OCI-LY3 (cell line): ENCODE measurements around the gene ARHGAP42.

ENCODE experiments used
- EZH2phosphoT487 ChIP-seq: fragments of 200-600 bp; shearing (Covaris generic); IDR thresholded peaks from 2 replicates; pipeline ENCODE4 v1.6.1; 2018; ENCODE audit warnings: antibody characterized with exemption, mixed run types, low read depth
- TF ChIP-seq, protein P1 (sequence below): fragments of 200-600, 300-600 bp; sonication (generic); IDR thresholded peaks from 2 replicates; pipeline ENCODE4 v1.5.1; 2014; ENCODE audit warnings: antibody characterized with exemption, low read length, low read depth

DNA sequence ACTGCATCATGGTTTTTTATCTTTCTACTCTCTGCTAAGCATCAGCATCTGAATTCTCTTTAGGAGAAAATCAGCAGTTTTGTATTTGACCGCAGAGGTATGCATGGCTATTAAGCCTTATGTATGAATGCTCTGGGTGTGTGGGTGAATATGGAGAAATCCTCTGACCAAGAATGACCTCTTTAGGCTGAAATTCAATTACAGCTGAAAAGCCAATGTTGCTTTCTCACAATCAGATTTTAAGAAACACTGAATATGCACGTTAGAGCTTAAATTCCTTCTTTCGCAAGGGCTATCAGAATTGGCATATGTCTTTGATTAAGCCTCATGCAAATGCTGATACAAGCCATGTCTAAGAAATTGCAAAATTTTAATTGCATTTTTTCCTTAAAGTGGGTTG, 43.2 kb downstream of the ARHGAP42 start:
- TF ChIP-seq, protein P1, sequence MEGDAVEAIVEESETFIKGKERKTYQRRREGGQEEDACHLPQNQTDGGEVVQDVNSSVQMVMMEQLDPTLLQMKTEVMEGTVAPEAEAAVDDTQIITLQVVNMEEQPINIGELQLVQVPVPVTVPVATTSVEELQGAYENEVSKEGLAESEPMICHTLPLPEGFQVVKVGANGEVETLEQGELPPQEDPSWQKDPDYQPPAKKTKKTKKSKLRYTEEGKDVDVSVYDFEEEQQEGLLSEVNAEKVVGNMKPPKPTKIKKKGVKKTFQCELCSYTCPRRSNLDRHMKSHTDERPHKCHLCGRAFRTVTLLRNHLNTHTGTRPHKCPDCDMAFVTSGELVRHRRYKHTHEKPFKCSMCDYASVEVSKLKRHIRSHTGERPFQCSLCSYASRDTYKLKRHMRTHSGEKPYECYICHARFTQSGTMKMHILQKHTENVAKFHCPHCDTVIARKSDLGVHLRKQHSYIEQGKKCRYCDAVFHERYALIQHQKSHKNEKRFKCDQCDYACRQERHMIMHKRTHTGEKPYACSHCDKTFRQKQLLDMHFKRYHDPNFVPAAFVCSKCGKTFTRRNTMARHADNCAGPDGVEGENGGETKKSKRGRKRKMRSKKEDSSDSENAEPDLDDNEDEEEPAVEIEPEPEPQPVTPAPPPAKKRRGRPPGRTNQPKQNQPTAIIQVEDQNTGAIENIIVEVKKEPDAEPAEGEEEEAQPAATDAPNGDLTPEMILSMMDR: no peak
- no peak for TF ChIP-seq EZH2phosphoT487
